ENCODE results near the gene SPAAR.
A peak's percentile ranks its signal among the peaks of the same experiment; 100 is the strongest.
"Not testable (repeated sequence)": the region's sequence is repeated elsewhere in the genome, so short reads cannot be mapped to it uniquely, and the experiment has no call there.

SPAAR gene

GRCh38 chr9:35909274-35909673, at the start of gene SPAAR:
TSS of gene SPAAR (plus strand) at chr9:35909490. CDS start at chr9:35910464, 974 bp downstream.
- DNase-seq, result no peak

DNA sequence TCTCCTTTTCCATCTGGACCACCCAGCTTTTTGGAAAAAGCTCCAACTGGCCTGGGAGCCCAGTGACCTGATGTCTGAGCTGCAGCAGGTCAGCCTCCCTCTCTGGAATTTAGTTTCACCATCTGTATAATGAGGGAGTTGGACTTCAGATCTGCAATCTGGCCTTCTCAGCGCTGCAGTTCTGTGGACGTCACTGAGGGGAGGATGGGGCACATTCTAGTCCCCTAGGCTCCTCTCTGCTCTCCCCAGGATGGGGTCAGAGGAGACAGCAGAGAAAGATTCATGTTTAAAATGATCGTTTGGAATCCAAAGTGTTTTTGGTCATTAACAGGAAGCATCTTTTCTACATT, 49.3 kb upstream of the SPAAR start:
- no peak for DNase-seq

DNA sequence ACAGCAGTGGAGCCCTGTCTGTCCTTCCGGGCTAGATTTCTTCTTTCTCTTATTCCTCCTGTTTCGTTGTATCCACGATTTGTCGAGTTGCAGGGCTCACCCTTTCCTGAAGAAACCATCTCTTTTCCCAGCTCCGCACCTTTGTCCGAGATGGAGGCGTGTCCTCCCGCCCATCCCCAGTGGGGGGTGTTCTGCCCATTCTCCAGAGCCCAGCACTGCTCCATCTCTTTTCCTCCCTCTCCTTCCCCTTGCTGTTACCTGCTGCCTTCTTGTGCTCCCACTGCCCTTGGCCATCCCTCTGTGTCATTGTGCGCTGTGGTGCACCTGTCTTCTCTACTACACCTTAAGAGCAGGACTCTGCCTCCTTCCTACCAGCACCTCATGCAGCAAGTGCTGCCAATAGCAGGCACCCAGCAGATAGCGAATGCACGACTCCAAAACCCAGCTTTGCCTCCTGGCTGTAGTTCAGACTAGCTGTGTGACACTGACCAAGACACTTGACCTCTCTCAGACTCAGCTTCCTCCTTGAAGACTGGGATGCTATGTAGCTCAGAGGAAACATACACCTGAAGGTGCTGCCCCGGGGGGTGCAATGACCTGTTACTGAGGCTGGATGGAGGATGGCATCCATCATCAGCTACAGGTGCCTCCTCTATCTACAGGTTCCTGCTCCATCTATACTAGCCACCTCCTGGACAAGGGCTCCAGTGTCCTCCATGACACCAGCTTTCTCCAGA, 48.0 kb upstream of the SPAAR start:
- no peak for DNase-seq

DNA sequence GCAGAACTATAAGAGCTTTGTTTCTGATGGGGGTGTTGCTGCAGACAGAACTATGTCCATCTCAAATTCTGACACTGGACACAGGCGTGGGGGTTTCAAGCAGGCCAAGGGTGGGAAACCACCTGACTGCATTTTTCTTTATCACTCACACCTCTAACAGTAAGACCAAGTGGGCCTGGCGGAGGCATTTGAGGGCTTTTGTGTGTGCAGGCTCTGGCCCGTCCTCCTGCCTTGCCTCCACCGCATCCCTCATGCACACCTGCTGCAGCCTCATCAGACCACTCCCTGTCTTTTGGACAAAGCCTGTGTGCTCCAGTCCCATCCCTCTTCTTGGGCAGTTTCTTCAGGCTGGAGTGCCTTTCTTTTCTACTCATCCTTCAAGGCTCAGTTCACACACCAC, 47.0 kb upstream of the SPAAR start:
- DNase-seq, result no peak

GRCh38 chr9:35863583-35863982, 45.7 kb upstream of the SPAAR start:
- no peak for DNase-seq

DNA sequence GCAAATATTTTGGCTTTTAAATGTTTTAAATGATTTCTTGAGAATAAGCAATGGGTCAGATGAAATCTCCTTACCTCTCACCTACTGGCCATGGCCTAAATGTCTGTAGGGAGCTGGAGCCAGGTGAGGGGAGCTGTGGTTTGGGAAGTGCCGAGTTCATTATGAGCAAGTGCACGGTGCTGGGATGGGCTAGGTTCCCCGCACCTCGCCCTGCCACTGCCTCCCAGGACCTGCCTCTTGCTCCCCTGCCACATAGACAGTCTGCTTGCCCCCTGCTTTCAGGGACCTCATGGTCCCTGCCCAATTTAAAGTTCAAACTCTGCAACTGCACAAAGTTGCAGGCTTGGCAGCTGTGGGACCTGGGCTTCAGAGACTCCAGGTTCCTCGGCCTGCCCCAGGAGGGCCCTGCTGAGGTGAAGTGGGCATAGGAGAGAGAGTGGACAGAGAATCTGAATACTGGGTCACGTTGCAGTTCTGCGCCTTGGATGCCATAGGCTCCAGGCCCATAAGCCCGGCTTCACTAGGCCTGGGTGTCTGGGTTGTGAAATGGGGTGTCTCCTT, 44.5 kb upstream of the SPAAR start:
- DNase-seq, result no peak

GRCh38 chr9:35867538-35867937, 41.8 kb upstream of the SPAAR start:
- DNase-seq, result no peak

DNA sequence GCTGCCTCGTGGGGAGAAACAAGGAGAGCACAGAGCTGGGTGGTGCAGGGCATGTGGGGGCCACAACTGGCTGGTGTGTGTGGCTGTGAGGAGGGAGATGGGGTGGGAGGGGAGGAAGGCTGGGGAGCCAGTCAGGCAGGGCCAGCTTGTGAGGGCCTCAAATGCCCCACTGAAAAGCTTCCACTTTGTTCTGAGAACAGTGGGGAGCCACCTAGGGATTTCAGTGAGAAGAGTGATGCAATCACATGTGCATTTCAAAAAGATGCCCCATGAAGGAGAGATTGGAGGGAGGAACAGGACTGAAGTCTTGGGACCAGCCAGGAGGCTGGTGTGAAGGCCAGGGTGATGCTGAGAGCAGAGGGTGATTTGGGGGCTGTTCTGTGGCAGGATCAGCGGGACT, 40.4 kb upstream of the SPAAR start:
- no peak for DNase-seq

- no peak for DNase-seq
Measured at GRCh38 chr9:35869621-35870216, 39.6 kb upstream of the SPAAR start.

DNA sequence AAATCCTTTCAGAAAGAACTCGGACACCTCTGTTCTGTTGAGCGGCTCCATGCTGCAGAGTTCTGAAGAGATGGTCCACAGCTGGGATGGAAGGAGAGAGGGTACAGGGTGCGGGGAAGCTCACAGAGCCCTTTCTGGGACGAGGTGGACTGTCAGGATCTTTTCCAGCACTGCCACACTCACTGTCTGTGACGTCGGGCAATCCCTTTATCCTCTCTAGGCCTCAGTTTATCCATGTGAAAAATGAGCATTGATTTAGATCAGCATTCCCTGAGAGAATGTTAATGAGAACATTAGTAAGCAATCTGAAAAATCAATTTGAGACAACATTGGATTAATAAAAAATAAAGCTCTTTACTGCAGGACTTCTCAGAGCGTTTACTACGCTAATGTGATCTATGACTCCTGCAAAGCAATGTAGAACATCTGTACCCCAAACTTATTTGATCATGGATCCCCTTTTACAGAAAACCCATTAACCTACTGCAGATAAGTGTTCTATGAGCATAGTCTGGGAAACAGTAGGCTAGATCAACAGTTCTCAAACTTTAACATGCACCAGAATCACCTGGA, 38.9 kb upstream of the SPAAR start, which contains the start of gene OR13J1:
Gene OR13J1, minus strand, starts transcription at position 51 of the 573 bp plus-strand sequence. Its CDS starts 0 bp downstream, at position 51.
- no peak for DNase-seq

GRCh38 chr9:35871545-35871944, 37.7 kb upstream of the SPAAR start:
- no peak for DNase-seq

- no peak for DNase-seq
Measured at GRCh38 chr9:35872505-35872904, 36.8 kb upstream of the SPAAR start.

GRCh38 chr9:35882263-35882848, 26.9 kb upstream of the SPAAR start:
- DNase-seq, result peak; percentile 87

- no peak for DNase-seq
Measured at GRCh38 chr9:35882996-35883395, 26.3 kb upstream of the SPAAR start.

GRCh38 chr9:35884908-35885307, 24.4 kb upstream of the SPAAR start:
- not testable (repeated sequence) for DNase-seq

DNA sequence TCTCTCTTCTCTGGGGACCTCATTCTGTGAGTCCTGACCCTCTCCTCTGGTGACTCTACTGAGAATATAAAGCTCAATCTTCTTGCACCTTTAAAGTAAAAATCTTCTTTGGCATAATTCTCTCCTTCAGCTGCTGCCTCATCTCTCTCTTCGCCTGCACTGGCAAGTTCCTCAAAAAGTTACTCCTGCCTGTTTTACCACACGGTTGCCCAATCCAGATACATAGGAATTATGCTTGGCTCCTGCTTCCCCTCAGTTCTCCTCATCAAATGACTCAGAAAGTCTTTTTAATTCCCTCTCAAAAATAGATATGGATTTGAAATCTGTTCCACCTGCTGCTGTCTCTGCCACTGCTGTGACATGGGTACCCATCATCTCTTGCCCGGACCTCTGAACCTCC, 17.6 kb upstream of the SPAAR start:
- DNase-seq, result no peak

DNA sequence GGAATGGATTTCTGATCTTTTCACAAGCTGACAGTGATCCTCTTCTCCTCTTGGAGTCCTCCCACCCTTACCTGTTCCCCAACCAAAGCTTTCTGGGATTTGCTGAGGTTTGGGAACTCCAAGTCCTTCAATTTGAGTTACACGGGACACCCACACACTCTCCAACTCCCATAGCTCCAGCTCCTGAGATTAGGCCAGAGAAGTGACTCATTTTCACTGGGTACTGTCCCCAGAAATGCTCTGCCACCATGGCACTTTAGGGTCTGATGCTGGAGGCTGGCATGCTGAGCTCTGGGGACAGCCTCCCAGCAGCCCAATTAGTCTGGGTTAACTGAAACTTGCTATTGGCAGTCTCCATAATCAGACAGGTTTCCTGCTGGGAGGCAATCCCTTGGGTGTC, 17.2 kb upstream of the SPAAR start:
- DNase-seq, result no peak

DNA sequence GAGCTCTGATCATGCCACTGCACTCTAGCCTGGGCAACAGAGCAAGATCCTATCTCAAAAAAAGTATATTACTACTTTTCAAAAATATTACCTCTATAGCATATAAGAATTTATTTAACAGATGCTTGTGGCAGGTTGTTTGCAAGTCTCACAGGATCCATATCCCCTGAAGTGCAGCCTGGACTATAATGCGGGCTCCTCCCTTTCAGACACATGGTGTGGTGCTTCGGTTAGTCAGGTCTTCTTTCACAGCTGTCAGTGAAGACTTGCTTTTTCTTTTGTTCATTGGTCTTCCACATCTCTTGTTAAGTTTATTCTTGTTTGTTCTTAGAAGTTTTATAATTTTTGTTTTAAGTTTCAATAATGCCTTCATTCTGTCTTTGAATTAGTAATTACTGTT, 12.7 kb upstream of the SPAAR start:
- no peak for DNase-seq

DNA sequence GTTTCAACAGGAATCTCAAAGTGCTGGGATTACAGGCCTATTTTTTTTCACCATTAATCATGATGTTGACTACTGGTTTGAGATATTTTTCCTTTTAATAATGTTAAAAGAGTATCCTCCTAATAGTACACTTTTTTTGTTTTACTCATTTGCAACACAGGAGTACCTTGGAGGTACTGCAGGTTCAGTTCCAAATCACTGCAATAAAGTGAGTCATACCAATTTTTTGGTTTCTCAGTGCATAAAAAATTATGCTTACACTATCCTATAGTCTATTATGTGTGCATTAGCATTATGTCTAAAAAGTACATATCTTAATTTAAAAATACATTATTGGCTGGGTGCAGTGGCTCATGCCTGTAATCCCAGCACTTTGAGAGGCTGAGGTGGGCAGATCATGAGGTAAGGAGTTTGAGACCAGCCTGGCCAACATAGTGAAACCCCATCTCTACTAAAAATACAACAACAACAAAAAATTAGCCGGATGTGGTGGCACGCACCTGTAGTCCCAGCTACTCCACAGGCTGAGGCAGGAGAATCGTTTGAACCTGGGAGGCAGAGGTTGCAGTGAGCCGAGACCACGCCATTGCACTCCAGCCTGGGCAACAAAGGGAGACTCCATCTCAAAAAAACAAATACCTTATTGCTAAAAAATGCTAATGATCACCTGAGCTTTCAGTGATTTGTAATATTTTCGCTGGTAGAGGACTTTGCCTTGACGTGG, 11.8 kb upstream of the SPAAR start:
- DNase-seq, result not testable (repeated sequence)

DNA sequence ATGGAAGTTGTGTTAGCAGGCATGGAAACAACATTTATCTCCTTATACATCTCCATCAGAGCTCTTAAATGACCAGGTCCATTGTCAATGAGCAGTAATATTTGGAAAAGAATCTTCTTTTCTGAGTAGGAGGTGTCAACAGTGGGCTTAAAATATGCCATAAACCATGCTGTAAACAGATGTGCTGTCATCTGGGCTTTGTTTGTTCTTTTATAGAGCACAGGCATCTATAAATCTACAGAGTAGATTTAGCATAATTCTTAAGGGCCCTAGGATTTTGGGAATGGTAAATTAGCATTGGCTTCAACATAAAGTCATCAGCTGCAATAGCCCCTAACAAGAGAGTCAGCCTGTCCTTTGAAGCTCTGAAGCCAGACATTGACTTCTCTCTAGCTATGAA, 11.0 kb upstream of the SPAAR start:
- DNase-seq, result no peak

GRCh38 chr9:35899021-35899420, 10.3 kb upstream of the SPAAR start:
- DNase-seq, result no peak

DNA sequence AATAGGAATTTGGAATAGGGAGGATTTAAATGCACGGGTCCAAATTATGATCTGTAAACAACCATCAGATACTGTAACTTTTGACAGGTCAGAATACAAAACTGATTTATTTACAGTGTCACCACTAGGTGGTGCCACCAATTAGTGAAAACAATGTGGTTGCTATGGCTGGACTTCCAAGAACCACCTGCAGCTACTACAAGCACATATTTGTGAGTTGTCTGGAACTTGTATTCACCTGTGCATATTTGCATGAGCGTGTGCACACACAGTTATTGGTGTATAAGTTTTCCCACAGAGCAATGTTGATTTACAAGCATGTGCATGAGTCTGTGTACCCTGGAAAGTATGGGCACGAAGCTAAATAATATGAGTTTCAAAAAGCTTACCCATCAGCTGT, 6.2 kb upstream of the SPAAR start:
- DNase-seq, result no peak

DNA sequence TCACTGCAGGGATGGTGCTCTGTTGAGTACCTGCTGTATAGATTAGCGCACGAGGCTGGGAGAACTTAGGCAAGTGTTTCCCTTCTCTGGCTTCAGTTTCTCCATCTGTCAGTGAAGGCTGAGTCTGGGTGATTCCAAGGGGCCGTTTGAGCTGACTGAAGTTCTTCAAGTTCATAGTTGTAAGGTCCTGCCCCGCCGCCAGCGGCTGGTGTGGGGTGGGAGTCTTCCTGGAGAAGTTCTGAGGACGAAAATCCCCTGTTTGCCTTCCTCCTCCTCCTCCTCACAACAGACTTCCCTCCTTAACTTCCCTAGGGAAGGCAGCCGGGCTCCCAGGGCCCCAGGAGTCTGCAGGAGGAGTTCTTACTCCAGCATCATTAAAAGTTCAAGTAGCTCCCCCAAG, 5.0 kb upstream of the SPAAR start:
- no peak for DNase-seq
